ENCODE results near the gene RNPEPL1.

DNA sequence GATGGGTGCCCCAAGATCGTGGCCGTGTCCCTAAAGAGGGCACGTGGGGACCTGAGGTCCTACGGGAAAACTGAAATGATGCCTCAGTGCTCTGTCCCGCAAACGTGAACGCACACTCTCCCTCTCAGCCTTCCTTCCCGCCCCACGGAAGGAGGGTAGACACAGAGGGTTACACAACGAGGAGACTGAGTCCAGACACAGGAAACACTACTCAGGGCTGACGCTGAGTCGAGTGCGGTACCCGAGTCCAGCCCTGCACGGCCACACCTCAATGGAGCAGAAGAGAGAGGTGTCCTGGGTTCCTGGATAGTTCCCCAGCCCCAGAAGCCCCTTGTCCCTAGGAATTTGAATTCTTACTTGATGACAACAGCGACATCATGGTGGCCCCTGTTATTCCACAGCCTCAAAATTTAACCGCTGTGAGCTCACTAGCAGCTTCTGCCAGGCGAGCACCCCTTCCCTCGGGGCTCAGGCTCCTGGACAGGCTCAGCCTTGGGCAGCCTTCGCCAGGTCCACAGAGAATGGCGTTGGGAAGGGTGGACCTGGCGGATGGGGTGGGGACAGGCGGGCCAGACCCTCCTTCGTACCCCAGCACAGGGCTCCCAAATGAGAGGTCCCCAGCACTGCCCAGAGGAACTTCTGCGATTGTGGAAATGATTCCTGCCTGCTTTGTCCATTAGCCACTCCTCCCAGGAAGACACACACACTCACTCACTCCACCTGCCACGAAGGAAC is 980 bp upstream of the RNPEPL1 start:
- TF ChIP-seq, protein P1, sequence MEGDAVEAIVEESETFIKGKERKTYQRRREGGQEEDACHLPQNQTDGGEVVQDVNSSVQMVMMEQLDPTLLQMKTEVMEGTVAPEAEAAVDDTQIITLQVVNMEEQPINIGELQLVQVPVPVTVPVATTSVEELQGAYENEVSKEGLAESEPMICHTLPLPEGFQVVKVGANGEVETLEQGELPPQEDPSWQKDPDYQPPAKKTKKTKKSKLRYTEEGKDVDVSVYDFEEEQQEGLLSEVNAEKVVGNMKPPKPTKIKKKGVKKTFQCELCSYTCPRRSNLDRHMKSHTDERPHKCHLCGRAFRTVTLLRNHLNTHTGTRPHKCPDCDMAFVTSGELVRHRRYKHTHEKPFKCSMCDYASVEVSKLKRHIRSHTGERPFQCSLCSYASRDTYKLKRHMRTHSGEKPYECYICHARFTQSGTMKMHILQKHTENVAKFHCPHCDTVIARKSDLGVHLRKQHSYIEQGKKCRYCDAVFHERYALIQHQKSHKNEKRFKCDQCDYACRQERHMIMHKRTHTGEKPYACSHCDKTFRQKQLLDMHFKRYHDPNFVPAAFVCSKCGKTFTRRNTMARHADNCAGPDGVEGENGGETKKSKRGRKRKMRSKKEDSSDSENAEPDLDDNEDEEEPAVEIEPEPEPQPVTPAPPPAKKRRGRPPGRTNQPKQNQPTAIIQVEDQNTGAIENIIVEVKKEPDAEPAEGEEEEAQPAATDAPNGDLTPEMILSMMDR (tag by site-specific recombination; IDR thresholded peaks at IDR 0.05): no peak
- TF ChIP-seq ZNF558 (tag by site-specific recombination; IDR thresholded peaks at IDR 0.05) (no peak), MZF1 (tag by site-specific recombination; IDR thresholded peaks at IDR 0.05; ENCODE audit: borderline replicate concordance) (no peak), ZNF639 (tag by site-specific recombination; IDR thresholded peaks at IDR 0.05) (no peak), REST (tag by site-specific recombination; IDR thresholded peaks at IDR 0.05) (no peak), PRDM1 (tag by site-specific recombination; IDR thresholded peaks at IDR 0.05) (no peak), ZNF626 (tag by site-specific recombination; IDR thresholded peaks at IDR 0.05) (no peak), ZBTB21 (tag by site-specific recombination; IDR thresholded peaks at IDR 0.05) (no peak), ZNF121 (tag by site-specific recombination; IDR thresholded peaks at IDR 0.05) (no peak), ZNF473 (tag by site-specific recombination; IDR thresholded peaks at IDR 0.05) (no peak), ZNF24 (tag by site-specific recombination; IDR thresholded peaks at IDR 0.05) (no peak), ZSCAN30 (tag by site-specific recombination; IDR thresholded peaks at IDR 0.05) (no peak), ZNF426 (tag by site-specific recombination; IDR thresholded peaks at IDR 0.05) (no peak)
- TF ChIP-seq, protein P2, sequence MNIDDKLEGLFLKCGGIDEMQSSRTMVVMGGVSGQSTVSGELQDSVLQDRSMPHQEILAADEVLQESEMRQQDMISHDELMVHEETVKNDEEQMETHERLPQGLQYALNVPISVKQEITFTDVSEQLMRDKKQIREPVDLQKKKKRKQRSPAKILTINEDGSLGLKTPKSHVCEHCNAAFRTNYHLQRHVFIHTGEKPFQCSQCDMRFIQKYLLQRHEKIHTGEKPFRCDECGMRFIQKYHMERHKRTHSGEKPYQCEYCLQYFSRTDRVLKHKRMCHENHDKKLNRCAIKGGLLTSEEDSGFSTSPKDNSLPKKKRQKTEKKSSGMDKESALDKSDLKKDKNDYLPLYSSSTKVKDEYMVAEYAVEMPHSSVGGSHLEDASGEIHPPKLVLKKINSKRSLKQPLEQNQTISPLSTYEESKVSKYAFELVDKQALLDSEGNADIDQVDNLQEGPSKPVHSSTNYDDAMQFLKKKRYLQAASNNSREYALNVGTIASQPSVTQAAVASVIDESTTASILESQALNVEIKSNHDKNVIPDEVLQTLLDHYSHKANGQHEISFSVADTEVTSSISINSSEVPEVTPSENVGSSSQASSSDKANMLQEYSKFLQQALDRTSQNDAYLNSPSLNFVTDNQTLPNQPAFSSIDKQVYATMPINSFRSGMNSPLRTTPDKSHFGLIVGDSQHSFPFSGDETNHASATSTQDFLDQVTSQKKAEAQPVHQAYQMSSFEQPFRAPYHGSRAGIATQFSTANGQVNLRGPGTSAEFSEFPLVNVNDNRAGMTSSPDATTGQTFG (tag by site-specific recombination; IDR thresholded peaks at IDR 0.05; ENCODE audit: borderline replicate concordance): no peak
